Activated naive CD8-positive, alpha-beta T cell treated with anti-CD3 and anti-CD28 coated beads, Interleukin-2, amount 50 U/mL, for 16 hours (primary cell): Measurements from ENCODE around the gene POLR2L.

Source experiments
- DNase-seq: peaks from one replicate; pipeline ENCODE4 v3.0.0-alpha.2; 2020; ENCODE audit warnings: low read depth, low spot score

Gene POLR2L

DNA sequence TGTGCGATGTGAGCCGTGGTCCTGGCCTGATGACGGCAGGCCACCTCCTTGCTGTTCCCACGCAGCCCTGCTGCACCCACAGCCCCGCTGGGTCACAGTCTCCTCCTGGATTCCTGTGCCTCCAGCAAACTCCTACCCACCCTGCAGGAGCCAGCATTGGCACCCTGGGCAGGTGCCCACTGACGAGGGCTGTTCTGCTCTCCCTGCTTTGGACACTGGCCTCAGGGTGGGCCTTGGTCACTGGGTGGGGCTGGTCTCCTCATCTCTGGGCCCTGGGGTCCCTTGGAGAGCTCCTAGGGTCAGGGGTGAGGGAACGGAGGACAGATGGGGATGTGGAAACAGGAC is 13.0 kb upstream of the POLR2L start:
- no peak for DNase-seq

DNA sequence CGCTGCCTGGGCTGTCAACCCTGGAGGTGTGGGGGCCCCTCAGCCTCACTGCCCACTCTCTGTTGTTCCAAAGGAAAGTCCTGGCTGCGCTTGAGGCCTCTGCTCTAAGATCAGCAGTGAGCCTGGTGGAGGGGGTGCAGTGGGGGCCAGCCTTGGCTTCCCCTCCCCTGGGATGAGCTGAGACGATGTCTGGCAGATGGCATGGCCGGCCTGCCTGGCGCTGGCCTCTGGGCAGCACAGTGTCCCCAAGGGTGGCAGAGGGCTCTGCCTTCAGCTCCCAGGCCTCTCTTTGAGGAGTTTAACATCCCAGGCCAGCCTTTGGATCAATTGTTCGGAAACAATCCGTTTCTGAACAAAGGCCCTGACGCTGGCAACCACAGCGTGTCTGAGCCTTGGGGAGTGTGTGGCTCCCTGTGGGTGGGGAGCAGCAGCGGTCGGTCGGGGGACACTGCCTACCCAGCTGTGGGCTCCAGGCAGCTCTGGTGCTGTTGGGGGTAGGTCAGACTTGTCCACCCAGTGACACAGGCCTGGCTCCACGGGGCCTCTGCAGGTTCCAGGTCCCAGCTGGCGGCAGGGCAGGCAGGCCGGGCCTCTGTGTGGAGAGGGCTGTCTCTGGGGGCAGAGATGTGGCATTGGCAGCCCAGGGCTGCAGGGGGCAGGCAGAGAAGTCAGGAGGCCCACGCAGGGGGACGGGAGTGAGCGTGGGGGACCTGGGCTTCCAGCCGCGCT is 12.4 kb upstream of the POLR2L start:
- no peak for DNase-seq

DNA sequence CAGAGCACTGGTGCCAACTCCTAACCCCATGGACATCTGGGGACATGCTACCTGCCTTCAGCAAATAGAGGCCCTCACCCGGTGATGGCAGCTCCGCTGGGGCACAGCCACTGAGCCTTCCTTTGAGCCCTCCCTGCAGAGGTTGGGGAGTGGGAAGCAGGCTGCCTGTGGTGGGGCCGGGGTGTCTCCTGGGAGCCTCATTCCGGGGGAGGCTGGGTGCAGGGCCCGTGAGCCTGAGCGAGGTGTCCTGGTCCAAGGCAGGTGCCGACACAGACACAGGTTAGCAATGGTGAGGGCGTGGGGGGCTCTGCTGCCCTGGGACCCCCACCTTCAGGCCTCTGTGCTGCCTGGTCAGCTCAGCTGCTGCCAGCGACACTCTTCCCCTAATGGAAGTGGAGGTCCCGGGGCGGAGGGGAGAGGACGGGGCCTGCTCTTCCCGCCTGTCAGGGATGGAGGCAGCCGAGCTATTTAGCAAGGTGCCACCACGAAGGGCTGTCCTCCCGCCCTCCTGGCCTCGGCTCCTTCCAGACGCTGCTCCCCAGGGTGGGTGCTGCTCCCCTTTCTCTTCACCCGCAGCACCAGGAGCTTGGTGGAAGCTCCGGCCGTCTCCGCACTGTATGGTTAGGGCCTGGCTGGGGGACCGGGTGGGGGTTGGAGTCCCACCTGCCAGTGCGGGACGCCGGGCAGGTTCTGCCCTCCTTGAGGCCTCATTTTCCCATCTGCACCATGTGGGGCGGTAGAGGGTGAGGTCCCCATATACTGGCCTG is 11.5 kb upstream of the POLR2L start:
- DNase-seq, result no peak

DNA sequence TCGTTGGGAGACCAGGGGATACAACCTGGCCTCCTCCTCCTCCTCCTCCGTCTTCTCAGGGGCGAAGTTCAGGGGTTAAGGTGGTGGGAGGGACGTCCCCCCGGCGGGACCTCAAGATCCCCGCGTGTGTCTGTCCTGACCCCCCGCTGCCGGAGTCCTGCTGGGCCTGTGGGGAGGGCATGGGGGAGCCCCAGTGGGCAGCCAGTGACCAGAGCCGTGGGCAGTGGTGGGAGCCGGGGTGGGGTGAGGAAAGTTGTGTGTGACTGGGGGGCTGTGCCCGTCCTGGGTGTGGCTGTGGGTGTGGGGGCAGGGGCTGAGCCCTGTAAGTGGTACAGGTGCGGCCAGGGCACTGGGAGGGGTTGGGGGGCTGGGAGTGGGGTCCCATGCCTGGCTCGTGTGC is 10.4 kb upstream of the POLR2L start:
- no peak for DNase-seq

DNA sequence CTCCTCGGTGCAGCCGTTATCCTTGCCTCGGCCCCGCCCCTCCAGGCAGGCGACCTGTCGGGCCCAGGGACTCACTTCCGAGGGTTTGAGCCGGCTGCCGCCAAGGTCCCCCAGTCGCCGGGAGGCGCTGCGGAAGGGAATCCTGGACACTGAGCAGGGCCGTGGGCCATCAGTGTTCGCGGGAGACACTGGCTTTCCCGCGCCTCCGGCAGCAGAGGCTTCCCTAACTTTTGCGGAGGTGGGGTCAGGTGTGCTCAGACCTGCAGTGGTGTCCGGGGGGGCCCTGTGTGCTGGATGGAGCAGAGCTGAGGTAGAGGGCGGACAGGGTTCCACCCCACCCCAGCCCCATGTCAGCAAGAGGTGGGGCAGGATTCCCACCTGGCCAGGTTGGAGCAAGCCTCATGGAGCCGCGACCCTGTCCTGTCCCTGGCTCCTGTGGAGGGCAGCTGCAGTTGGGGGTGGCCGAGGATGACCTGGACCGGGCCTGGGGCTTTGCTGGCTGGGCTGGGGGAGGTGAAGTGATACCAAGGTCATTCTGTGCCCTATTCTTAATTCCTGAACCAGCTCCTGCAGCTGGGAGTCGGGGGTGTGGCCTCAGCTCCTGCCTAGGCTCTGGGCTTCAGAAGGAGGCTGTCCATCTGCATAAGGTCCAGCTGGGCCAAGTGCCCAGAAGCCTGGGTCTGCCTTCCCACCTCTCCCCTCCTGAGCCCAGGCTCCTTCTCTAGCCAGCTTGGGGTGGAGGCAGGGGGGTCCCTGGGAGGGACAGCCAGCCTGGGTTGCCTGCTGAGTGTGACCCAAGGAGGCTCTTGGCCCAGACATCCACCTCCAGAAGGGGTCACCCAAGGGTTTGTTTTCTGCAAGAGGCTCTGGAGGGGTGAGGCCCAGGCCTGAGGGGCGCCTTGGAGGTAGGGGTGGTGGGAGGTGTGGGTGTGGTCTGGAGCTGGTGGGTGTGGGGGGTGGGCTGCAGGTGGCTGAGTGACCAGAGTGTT is 8.7 kb upstream of the POLR2L start:
- no peak for DNase-seq

DNA sequence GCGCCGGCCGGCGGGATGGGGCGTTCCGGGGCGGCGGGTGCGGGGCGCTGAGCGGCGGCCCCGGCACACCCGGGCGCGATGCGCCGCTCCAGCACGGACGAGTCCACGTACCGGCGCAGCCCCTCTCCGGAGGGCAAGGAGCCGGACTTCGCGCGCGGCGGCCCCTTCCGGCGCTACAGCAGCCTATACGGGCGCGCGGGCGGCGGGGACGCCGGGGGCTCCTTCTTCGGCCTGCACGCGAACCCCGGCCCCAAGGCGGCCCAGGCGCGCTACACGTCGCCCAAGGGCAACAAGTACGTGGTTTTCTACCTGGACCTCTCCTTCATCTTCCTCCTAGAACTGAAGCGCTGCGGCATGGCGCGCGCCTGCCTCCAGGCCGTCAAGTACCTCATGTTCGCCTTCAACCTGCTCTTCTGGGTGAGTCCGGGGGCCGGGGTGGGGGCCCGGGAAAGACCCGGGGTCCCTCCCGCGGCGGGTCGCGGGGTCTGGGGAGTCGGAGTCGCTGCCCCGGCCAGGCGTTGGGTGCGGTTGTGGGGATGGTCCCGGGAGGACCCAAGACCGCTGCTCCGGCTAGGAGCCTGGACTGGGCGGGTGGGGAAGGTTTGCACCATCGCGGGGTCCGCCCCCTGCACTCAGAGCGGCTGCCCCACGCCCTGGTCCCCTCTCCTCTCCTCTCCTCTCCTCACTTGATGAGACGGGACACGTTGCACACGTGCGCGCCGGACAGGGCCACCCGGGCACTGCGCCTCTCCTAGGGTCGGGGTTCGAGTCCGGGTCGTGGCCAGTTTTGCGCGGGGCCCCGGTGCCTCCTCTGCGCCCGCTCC is 7.8 kb upstream of the POLR2L start:
- no peak for DNase-seq

DNA sequence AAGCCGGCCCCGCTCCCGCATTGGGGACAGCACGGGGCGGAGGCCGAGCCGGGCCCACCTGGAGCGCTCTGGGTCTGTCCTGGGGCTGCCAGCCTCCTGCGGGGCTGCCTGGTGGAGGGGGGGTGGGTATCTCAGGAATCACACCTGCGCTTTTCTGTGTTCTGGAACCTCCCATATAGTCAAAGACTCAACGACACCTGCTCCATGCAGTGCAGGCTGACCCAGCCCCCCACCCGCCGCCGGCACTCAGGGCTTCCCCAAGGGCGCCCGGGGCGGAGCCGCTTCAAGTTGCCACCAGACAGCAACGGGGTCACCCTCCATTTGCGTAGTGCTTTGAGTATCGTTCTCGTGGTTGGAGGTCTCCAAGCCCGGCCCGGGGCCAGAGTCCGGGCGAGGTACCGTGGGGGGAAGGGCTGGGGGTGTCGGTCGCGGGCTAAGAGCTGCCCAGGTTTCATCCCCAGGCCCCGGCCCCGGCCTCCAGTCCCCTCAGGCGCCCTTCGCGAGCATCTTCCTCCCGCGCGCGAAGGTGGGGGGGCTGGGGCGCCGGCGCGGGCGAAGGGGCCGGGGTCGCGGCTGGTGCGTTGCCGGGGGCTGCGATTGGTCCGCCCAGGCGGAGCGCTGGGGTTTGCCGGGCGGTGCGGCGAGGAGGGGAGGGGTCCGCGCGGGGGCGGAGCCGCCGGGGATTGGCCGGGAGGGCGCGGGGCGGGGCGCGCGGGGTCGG is 6.9 kb upstream of the POLR2L start:
- DNase-seq, result no peak

DNA sequence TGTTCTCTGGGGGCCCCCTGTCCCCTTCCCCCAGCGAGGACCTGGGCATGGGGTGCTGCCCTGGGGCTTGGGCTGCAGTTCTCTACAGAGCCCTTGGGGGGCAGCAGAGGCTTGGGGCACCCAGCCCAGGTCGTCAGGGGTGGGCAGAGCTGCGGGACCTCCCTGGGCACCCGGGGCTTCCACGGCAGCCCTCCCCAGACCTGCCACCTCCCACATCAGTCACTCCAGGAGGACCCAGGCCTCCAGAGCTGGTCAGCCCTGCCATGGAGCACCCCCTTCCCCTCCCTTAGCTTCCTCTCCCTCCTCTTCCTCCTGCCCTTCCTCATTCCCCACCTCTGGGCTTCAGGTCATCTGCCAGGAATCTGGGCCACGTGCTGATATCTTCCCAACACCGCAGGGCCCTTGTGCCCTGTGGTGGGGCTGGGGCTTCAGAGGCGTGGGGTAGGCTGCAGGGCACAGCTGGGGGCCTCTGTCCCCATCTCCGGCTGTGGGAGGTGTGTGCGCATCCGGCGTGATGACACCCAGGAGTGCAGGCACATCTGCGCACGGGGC is 6.1 kb upstream of the POLR2L start:
- peak; percentile 46 for DNase-seq

DNA sequence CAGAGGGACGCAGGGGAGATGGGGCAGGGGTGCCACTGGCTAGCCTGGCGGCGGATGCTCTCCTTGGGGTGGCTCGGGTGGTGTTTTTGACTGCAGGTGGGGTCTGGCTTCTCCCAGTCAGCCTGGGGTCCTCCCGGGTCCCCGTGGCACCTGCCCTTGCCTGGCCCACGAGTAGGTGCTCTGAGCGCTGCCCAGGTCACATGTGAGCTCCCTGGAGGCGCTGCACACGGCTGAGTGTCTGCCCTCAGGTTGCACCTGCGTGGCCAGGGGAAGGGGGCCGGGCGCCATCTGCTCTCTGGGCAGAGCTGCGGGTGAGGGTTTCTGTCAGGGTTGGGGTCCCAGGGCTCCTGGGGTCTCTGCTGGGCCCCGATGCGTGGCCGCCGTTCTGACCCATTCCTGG is 5.5 kb upstream of the POLR2L start:
- no peak for DNase-seq

DNA sequence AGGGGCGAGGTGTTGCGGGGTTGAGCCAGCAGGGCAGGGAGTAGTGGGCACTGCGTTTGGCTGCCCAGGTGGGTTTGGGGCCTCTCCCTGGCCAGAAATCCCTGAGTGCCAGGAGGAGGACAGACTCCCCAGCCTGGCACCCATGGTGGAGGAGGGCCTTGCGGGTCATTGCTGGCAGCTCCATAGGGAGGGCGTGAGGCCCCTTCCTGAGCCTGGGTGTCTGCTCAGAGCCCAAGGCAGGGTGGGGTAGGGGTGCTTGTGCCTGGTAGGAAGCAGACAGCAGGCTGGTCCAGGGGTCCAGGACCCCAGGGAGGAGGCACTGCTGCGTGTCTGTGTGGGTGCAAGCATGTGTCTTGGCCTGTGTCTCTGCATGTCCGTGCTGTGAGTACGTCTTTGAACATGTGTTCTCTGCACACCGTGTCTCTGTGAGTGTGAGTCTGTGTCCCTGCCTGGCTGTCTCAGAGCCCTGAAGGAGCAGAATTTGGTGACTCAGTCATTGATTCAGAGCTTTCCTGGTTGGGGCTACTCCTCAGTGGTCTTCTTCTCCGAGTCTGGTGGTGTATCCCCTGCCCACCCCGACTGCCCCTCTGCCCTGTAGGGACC is 4.3 kb upstream of the POLR2L start:
- DNase-seq, result no peak

DNA sequence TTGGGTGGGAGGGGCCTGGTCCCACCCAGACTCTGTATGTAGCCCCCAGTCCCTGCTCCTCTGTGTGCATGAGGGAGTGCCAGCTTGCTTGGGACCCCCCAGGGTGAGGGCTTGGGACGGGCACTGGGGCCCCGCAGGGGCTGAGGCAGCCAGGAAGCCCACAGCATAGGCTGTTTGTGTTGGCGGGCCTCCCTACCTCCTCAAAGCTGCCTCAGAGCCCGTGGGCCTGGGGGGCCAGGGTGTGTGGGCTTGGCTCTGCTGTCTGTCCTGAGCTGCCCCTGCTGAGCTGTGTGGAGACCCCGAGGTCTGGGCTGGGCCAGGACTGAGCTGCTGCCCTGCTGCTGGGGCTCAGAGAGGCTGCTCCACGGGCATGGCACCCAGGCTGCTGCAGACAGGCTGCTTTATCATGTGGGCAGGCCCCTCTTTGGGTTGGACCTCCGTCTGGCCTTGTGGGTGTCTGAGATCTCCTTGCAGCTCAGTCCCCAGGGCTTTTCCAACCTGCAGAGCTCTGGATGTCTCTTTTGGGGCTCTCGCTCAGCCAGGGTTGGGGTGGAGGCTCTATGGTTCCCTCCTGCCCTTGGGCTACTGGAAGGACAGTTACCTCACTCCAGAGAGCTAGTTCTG is 3.7 kb upstream of the POLR2L start:
- no peak for DNase-seq

DNA sequence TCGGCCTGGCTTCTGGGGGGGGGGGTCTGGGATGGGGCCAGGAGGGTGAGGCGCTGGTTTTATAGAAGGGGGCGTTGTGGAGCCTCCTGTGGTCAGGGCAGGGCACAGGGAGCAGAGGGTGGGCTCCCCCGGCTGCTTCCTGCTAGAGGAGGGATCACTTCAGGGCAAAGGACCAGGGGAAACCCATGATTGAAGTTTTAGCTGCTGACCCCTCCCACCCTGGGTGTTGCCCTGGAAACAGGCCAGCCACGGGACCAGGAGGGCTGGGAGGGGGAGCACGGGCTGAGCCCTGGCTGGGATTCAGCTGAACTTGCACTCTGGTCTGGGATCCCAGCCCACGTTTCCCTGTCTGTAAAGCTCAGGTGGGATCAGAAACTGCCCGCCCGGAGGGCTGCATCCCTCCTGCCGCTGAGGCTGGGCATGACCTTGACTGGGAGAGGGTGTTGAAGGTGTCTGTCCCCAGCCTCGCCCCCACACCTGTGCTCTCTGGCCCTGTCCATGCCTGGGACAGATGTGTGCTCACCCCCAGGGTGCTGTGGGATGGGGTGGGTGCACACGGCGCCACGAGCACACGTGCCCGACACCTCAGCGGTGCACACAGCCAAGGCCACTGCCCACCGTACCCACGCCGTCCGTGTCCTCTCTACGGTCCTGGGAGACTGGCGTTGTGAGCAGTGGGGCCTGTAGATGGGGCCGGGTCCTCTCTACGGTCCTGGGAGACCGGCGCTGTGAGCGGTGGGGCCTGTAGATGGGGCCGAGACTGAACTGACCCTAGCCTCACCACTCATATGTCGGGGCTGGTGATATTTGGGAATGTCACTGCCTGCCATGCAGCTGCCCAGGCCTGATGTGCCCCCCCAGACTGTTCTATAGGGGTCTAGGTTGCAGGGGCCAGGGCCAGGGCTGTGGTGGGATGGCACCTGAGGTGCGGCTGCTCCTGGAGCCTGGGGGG is 2.6 kb upstream of the POLR2L start:
- DNase-seq, result no peak

DNA sequence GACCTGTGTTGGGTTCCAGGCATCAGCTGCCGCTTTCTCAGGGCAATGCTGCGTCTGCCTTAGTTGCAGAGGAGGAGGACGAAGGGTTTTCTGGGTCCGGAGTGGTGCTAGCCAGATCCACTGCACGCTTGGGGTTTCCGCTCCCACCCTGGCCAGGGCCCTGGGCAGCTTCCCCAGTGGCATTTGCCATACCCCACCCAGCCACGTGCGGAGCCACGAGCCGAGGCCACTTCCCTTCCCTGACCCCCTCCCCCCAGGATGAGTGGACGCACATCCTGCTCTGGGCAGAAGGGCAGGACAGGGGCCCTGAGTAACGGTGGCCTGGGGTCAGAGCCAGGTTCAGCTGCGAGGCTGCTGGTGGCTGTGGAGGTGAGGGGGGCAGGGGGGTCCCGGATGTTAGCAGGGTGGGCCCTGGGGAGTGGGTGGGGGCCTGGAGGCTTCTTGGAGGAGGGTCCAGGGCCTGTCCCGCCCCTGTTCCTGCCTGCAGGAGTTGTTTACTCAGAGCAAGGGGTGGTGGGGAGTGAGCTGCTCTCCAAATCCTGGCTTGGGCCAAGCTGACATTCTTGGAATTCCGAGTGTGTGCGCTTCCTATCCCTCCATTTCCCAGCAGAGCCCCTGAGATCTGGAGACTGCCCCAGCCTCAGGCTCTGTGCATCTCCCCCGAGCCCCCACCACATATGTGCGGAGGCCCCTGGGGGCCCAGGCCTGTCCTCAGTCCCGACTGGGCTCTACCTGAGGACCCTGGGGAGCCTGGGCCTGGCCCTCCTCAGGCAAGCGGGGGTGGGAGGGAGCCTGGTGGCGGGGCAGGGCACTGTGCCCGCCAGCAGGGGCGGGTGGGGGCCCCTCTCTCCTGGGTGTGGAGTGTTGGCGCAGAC is 1.7 kb upstream of the POLR2L start:
- no peak for DNase-seq

DNA sequence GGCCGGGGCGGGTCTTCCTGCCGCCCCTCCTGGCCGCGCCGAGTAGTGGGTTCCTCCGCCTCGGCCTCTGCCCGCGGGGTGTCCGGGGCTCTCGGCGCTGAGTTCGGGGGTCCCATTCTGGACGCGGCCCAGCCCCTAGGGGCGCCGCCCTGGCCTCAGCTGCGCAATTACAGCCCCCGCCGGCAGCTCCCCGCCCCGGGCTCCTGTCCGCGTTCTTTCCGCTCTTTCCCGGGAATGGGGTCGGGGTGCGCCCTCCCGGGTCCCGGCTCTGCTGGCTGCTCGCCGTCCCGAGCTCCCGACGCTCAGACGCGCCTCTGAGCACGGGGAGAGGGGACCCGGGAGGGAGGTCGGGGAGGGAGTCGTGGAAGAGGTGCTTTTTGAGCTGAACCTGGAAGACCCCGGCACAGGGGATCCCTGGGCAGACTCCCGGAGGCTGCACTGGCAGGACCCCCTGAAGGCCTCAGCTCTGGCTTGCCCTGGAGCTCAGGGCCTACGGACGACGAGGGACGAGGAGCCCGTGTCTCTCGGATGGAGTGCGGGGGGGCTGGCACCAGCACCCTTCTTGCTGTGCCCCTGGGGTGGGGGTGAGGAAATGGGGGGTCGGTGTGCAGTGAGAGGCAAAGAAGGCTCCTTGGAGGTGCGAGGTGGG is 881 bp upstream of the POLR2L start:
- DNase-seq, result no peak

DNA sequence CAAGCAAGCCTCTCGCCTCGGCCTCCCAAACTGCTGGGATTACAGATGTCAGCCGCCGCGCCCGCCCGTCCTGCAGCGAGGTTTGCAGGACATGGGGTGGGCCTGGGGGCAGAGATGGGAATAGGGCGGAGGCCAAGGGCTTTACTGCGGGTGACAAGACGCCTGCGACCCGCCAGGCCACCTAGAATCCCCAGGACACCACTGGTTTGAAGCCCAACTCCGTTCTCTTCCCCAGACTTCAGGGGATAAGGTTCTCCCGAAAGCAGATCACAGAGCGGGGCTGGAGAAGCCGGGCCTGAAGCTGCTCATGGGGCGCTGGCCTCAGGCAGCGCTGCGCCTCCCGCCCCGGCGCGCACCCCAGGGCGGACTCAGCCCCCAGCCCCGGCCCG is 354 bp downstream of the POLR2L start:
- no peak for DNase-seq

DNA sequence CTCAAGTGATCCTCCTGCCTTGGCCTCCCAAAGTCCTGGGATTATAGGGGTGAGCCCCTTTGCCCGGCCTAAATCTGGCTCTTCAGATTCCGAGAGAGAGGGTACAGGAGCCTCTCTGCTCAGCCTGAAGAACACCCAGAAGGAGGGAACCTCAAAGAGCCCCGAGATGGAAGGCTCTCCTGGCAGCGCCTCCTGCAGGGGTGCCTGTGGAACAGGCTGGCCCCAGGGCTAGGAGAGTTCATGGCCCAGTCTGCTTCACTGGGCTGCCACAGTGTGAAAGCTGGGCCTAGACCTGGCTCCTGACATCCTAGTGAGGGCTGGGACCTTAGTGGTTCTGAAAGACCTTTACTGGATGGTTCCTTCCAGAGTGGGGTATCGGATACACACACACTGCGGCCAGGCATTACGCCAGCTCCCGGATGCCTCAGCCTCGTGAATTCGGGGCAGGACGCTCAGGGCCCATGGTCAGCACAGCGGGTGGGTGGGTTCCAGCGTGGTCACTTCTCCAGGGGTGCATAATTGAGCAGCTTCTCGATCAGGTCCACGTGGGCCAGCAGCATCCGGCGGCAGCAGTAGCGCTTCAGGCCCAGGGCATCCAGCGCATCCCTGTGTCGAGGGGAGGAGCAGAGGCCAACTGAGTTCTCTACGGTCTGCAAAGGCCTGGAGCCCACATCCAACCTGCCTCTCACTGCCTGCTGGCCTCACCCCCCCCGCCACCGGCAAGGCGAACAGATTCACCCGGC is 2.3 kb downstream of the POLR2L start:
- no peak for DNase-seq
